Measurements from ENCODE around the gene DNAJC25. TPM values are rescaled to one million over a fixed set of nuclear protein-coding genes. Genes with fewer than 3 reads are reported as not detected.

Gene DNAJC25
- total RNA-seq, 2 donors from 2014 or later = 9.5 to 10.2 TPM

GRCh38 chr9:111604054-111604615 is 27.0 kb upstream of the DNAJC25 start:
- Histone ChIP-seq H3K27me3 (replicated peaks; ENCODE audit: insufficient read depth) (no peaks in the 10 kb centered on the region), H3K4me1 (ENCODE audit: control insufficient read depth in 1 of 2, low read depth in 2 of 2) (no peaks in the 10 kb centered on the region), H3K27ac (no peak overlapping the region), H3K9me3 (no peaks in the 10 kb centered on the region), H3K36me3 (no peaks in the 10 kb centered on the region), H3K4me3 (no peak overlapping the region)
- DNase-seq (ENCODE audit: low spot score) (no peak), ATAC-seq (ENCODE audit: insufficient number of reproducible peaks, low FRiP score, low read depth) (no peak)
- TF ChIP-seq CTCF (IDR thresholded peaks at IDR 0.05) = no peak

- Histone ChIP-seq H3K36me3 (no peaks in the 10 kb centered on the region), H3K9me3 (no peaks in the 10 kb centered on the region), H3K27ac (no peak overlapping the region), H3K4me3 (no peak overlapping the region), H3K4me1 (ENCODE audit: control insufficient read depth in 1 of 2, low read depth in 2 of 2) (no peaks in the 10 kb centered on the region), H3K27me3 (replicated peaks; ENCODE audit: insufficient read depth) (no peaks in the 10 kb centered on the region)
- TF ChIP-seq CTCF (IDR thresholded peaks at IDR 0.05) = no peak
- DNase-seq (ENCODE audit: low spot score) (no peak), ATAC-seq (ENCODE audit: insufficient number of reproducible peaks, low FRiP score, low read depth) (no peak)
Observed at GRCh38 chr9:111605041-111605559, 26.0 kb upstream of the DNAJC25 start.

- H3K27me3 ChIP-seq (replicated peaks; ENCODE audit: insufficient read depth) = no peaks in the 10 kb centered on the region
- no peak overlapping the region for H3K4me3 ChIP-seq
- TF ChIP-seq CTCF (IDR thresholded peaks at IDR 0.05) = no peak
- no peaks in the 10 kb centered on the region for H3K36me3 ChIP-seq
- H3K27ac ChIP-seq = no peak overlapping the region
- ATAC-seq (ENCODE audit: insufficient number of reproducible peaks, low FRiP score, low read depth) (no peak), DNase-seq (ENCODE audit: low spot score) (no peak)
- no peaks in the 10 kb centered on the region for H3K9me3 ChIP-seq
- H3K4me1 ChIP-seq (ENCODE audit: control insufficient read depth in 1 of 2, low read depth in 2 of 2) = no peaks in the 10 kb centered on the region
Observed at GRCh38 chr9:111610149-111610548, 21.0 kb upstream of the DNAJC25 start.

- H3K4me3 ChIP-seq = no peak overlapping the region
- H3K9me3 ChIP-seq = no peaks in the 10 kb centered on the region
- no peak for ATAC-seq (ENCODE audit: insufficient number of reproducible peaks, low FRiP score, low read depth)
- no peak for DNase-seq (ENCODE audit: low spot score)
- TF ChIP-seq CTCF (IDR thresholded peaks at IDR 0.05) = no peak
- H3K36me3 ChIP-seq = no peaks in the 10 kb centered on the region
- no peaks in the 10 kb centered on the region for H3K4me1 ChIP-seq (ENCODE audit: control insufficient read depth in 1 of 2, low read depth in 2 of 2)
- no peaks in the 10 kb centered on the region for H3K27me3 ChIP-seq (replicated peaks; ENCODE audit: insufficient read depth)
- no peak overlapping the region for H3K27ac ChIP-seq
Observed at GRCh38 chr9:111610845-111611244, 20.3 kb upstream of the DNAJC25 start.

- no peak for ATAC-seq (ENCODE audit: insufficient number of reproducible peaks, low FRiP score, low read depth)
- H3K27ac ChIP-seq = no peak overlapping the region
- H3K36me3 ChIP-seq = no peaks in the 10 kb centered on the region
Observed at GRCh38 chr9:111613436-111614040, 17.6 kb upstream of the DNAJC25 start.

More at GRCh38 chr9:111613436-111614040, 17.6 kb upstream of the DNAJC25 start:
- no peaks in the 10 kb centered on the region for H3K27me3 ChIP-seq (replicated peaks; ENCODE audit: insufficient read depth)
- H3K4me3 ChIP-seq = no peak overlapping the region
- H3K9me3 ChIP-seq = no peaks in the 10 kb centered on the region
- DNase-seq (ENCODE audit: low spot score) = no peak
- no peak for TF ChIP-seq CTCF (IDR thresholded peaks at IDR 0.05)
- no peaks in the 10 kb centered on the region for H3K4me1 ChIP-seq (ENCODE audit: control insufficient read depth in 1 of 2, low read depth in 2 of 2)
